HCT116 (cell line): ENCODE data around the gene G6PD. TPM values are rescaled to one million over a fixed set of nuclear protein-coding genes. Genes with fewer than 3 reads are reported as not detected.

ENCODE experiments used
- ATAC-seq: fragments of 200-7000 bp; cut with Tn5 transposase; 2 replicates; pipeline ENCODE4 v1.9.1; 2020; ENCODE audit warnings: mild to moderate bottlenecking, moderate library complexity
- BruUV-seq: library from RNA; stranded (reverse); fragments of 400-500 nt; replicated peaks from 2 replicates; lab custom pipeline; 2021; lab: Mats Ljungman, UMichigan
- CTCF ChIA-PET: fragments of 300-600 bp; sonication (Branson Sonifier 250); formaldehyde crosslinking; loops from one replicate; lab custom pipeline; 2021; ENCODE audit warnings: antibody characterized with exemption; lab: Charles Lee
- POLR2A ChIA-PET: fragments of 300-600, 350-600 bp; sonication (Branson Sonifier 250); formaldehyde crosslinking; loops from one replicate; lab custom pipeline; 2021; ENCODE audit warnings: antibody characterized with exemption; lab: Charles Lee
- RAD21 ChIA-PET, 2 experiments: fragments of 300-600 bp; sonication (Branson Sonifier 250); formaldehyde crosslinking; loops; one replicate each; lab custom pipeline; 2023; ENCODE audit warnings: low total read pairs in 2 of 2; ENCODE audit not compliant: uncharacterized antibody in 2 of 2, unreplicated experiment in 2 of 2, low non-redundant PET in 1 of 2; lab: Charles Lee
- DNase-seq: peaks from one replicate; pipeline ENCODE4 v3.0.0-alpha.2; 2010; ENCODE audit warnings: low read depth, low spot score
- H2AFZ ChIP-seq: fragments of 200-600 bp; shearing (Covaris generic), sonication (generic); 2 replicates; pipeline ENCODE4 v1.6.1; 2017; ENCODE audit warnings: low read depth, mixed run types, mixed read lengths, antibody characterized with exemption, low read length; ENCODE audit not compliant: poor library complexity, severe bottlenecking
- H3K27ac ChIP-seq: 2 replicates; pipeline ENCODE4 v1.5.1; 2012; ENCODE audit warnings: low read depth, low read length
- H3K27me3 ChIP-seq: fragments of 200-600 bp; sonication (generic); 2 replicates; pipeline ENCODE4 v1.6.1; 2016; ENCODE audit warnings: mixed run types, low read length, mixed read lengths; ENCODE audit not compliant: insufficient read depth
- H3K36me3 ChIP-seq, 2 experiments: fragments of 200-500 bp in 1 of 2; fragments of 200-600 bp in 1 of 2; sonication (Bioruptor generic) in 1 of 2; sonication (generic) in 1 of 2; 2 replicates each; pipeline versions ENCODE4 v1.5.1 to v1.6.1; 2014 to 2016; ENCODE audit warnings: low read length in 2 of 2, inconsistent platforms in 1 of 2, mixed read lengths in 1 of 2, mixed run types in 1 of 2; ENCODE audit not compliant: insufficient read depth in 2 of 2, control insufficient read depth in 1 of 2
- H3K4me1 ChIP-seq, 2 experiments: fragments of 200-600 bp in 1 of 2; sonication (generic) in 1 of 2; 2 replicates each; pipeline versions ENCODE4 v1.5.1 to v1.6.1; 2012 to 2017; ENCODE audit warnings: low read length in 2 of 2, inconsistent platforms in 1 of 2, mild to moderate bottlenecking in 1 of 2, mixed read lengths in 1 of 2, mixed run types in 1 of 2, moderate library complexity in 1 of 2; ENCODE audit not compliant: insufficient read depth in 2 of 2, control insufficient read depth in 1 of 2
- H3K4me2 ChIP-seq: fragments of 200-600 bp; sonication (generic); 2 replicates; pipeline ENCODE4 v1.6.1; 2017; ENCODE audit warnings: mixed run types, low read length, mixed read lengths
- H3K4me3 ChIP-seq, 2 experiments: fragments of 200-600 bp in 1 of 2; sonication (generic) in 1 of 2; replicated peaks in 1 of 2; 2 replicates each; pipeline ENCODE4 v1.5.1; 2011 to 2016; ENCODE audit warnings: low read length in 2 of 2, control low read depth in 1 of 2, low read depth in 1 of 2, mild to moderate bottlenecking in 1 of 2, mixed read lengths in 1 of 2, mixed run types in 1 of 2
- H3K79me2 ChIP-seq: fragments of 200-600 bp; sonication (generic); 2 replicates; pipeline ENCODE4 v1.6.1; 2017; ENCODE audit warnings: mild to moderate bottlenecking, mixed run types, low read length, moderate library complexity, mixed read lengths; ENCODE audit not compliant: insufficient read depth
- H3K9ac ChIP-seq: fragments of 200-600 bp; sonication (generic); 2 replicates; pipeline ENCODE4 v1.6.1; 2016; ENCODE audit warnings: low read length, mixed read lengths
- H3K9me2 ChIP-seq: fragments of 200-600 bp; sonication (generic), shearing (Covaris generic); 2 replicates; pipeline ENCODE4 v1.6.1; 2017; ENCODE audit warnings: mixed run types, mild to moderate bottlenecking, moderate library complexity; ENCODE audit not compliant: insufficient read depth
- H3K9me3 ChIP-seq, 2 experiments: fragments of 200-500 bp in 1 of 2; fragments of 200-600 bp in 1 of 2; sonication (Bioruptor generic) in 1 of 2; sonication (generic) in 1 of 2; 2 replicates each; pipeline ENCODE4 v1.6.1; 2014 to 2017; ENCODE audit warnings: low read length in 2 of 2, mixed read lengths in 2 of 2, inconsistent platforms in 1 of 2, low read depth in 1 of 2, mild to moderate bottlenecking in 1 of 2, mixed run types in 1 of 2, moderate library complexity in 1 of 2; ENCODE audit not compliant: control insufficient read depth in 1 of 2, insufficient read depth in 1 of 2
- H4K20me1 ChIP-seq: fragments of 200-600 bp; sonication (generic), shearing (Covaris generic); 2 replicates; pipeline ENCODE4 v1.6.1; 2017; ENCODE audit warnings: mixed run types, mild to moderate bottlenecking, moderate library complexity; ENCODE audit not compliant: insufficient read depth
- CEBPB ChIP-seq: IDR thresholded peaks from 2 replicates; pipeline ENCODE4 v1.6.1; 2012; ENCODE audit warnings: low read depth
- EGR1 ChIP-seq: IDR thresholded peaks from 2 replicates; pipeline ENCODE4 v1.6.1; 2012; ENCODE audit warnings: low read depth
- EZH2 ChIP-seq: fragments of 200-600 bp; sonication (generic); IDR thresholded peaks from 2 replicates; pipeline ENCODE4 v1.6.1; 2017; ENCODE audit warnings: antibody characterized with exemption, mixed run types
- EZH2phosphoT487 ChIP-seq: fragments of 200-600 bp; IDR thresholded peaks from 2 replicates; pipeline ENCODE4 v1.6.1; 2018; ENCODE audit warnings: antibody characterized with exemption, borderline replicate concordance
- FOSL1 ChIP-seq: IDR thresholded peaks from 2 replicates; pipeline ENCODE4 v1.6.1; 2012; ENCODE audit warnings: low read depth
- POLR2A ChIP-seq: IDR thresholded peaks from 2 replicates; pipeline ENCODE4 v1.7.0; 2011; ENCODE audit warnings: borderline replicate concordance; ENCODE audit not compliant: insufficient read depth, insufficient read length; ENCODE audit errors: extremely low read depth
- POLR2AphosphoS5 ChIP-seq: IDR thresholded peaks from 2 replicates; pipeline ENCODE4 v1.6.1; 2011; ENCODE audit warnings: mild to moderate bottlenecking, low read depth, low read length, moderate library complexity
- RAD21 ChIP-seq: IDR thresholded peaks from 2 replicates; pipeline ENCODE4 v1.6.1; 2012; ENCODE audit warnings: low read depth, mild to moderate bottlenecking
- SP1 ChIP-seq: IDR thresholded peaks from 2 replicates; pipeline ENCODE4 v1.6.1; 2012; ENCODE audit warnings: low read depth
- TCF7L2 ChIP-seq: IDR thresholded peaks from 2 replicates; pipeline ENCODE4 v1.7.0; 2011; ENCODE audit warnings: borderline replicate concordance, inconsistent platforms; ENCODE audit not compliant: insufficient read depth, insufficient read length; ENCODE audit errors: extremely low read depth
- YY1 ChIP-seq: IDR thresholded peaks from 2 replicates; pipeline ENCODE4 v1.6.1; 2011; ENCODE audit warnings: low read length, low read depth, moderate library complexity, mild to moderate bottlenecking; ENCODE audit not compliant: insufficient replicate concordance; ENCODE audit errors: extremely low read depth
- ZNF274 ChIP-seq: fragments of 200-500 bp; sonication (Bioruptor generic); IDR thresholded peaks from 2 replicates; pipeline ENCODE4 v1.6.1; 2014; ENCODE audit warnings: mild to moderate bottlenecking, low read depth, low read length, inconsistent platforms
- intact Hi-C: fragments of 100-400 bp; cut with micrococcal nuclease; formaldehyde crosslinking; loops from 2 replicates; pipeline ENCODE4 v1.10.0; 2022
- total RNA-seq: library from RNA; stranded (reverse); gene quantifications from one replicate; pipeline ENCODE4 v1.2.1, GENCODE V29; 2021; ENCODE audit not compliant: unreplicated experiment
- TF ChIP-seq, protein P1 (sequence below): IDR thresholded peaks from 2 replicates; pipeline ENCODE4 v1.6.1; 2012
- TF ChIP-seq, protein P2 (sequence below): IDR thresholded peaks from 2 replicates; pipeline ENCODE4 v1.6.1; 2012

The G6PD gene
- total RNA-seq, 1 experiment from 2014 or later, result 109 TPM

GRCh38 chrX:154507673-154508383 is 38.8 kb downstream of the G6PD start:
- no peak for ATAC-seq
- Histone ChIP-seq H3K79me2 (no peaks in the 10 kb centered on the region), H3K4me2 (no peak overlapping the region), H3K27ac (no peak overlapping the region), H3K4me3 (no peak overlapping the region), H4K20me1 (no peaks in the 10 kb centered on the region), H3K9ac (no peak overlapping the region)
- TF ChIP-seq POLR2AphosphoS5 (no peak), EZH2 (no peak), EZH2phosphoT487 (no peak), EGR1 (no peak), CEBPB (no peak), FOSL1 (no peak), SP1 (no peak), YY1 (no peak), RAD21 (no peak), TCF7L2 (no peak), ZNF274 (no peak), POLR2A (no peak)
- TF ChIP-seq, protein P1, sequence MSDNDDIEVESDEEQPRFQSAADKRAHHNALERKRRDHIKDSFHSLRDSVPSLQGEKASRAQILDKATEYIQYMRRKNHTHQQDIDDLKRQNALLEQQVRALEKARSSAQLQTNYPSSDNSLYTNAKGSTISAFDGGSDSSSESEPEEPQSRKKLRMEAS, result no peak
- TF ChIP-seq, protein P2, sequence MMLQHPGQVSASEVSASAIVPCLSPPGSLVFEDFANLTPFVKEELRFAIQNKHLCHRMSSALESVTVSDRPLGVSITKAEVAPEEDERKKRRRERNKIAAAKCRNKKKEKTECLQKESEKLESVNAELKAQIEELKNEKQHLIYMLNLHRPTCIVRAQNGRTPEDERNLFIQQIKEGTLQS, result no peak
- TF ChIP-seq, all 23 proteins: peak for 0
- ChIA-PET CTCF (no interaction called here), RAD21 (no interaction called here), POLR2A (no interaction called here)
- Histone ChIP-seq H3K4me1 (peaks cover 0 to 5% of the 10 kb centered on the region in 2 experiments; a peak in 1 of 4 replicates), H3K27me3 (no peaks in the 10 kb centered on the region), H3K36me3 (no peaks in the 10 kb centered on the region), H3K9me2 (no peaks in the 10 kb centered on the region), H2AFZ (no peak overlapping the region), H3K9me3 (no peaks in the 10 kb centered on the region)
- no peak for DNase-seq
- intact Hi-C loops, result no loop called here
- BruUV-seq, result no TSS peak
